ENCODE measurements around the gene HES7. TPM values are rescaled to one million over a fixed set of nuclear protein-coding genes. Genes with fewer than 3 reads are reported as not detected.

Gene HES7
- total RNA-seq, 1 experiment from 2014 or later = 3.1 TPM

GRCh38 chr17:8162997-8163977 is 39.4 kb upstream of the HES7 start:
- DNase-seq (ENCODE audit: low spot score) (peak; percentile 80), ATAC-seq (peak; percentile 69)
- Mint-ChIP-seq H3K9me3 (no peaks in the 10 kb centered on the region), H3K36me3 (peaks cover 8% of the 10 kb centered on the region), H3K4me1 (peaks cover 47% of the 10 kb centered on the region), H3K27ac (peak overlapping the region; percentile 100), H3K27me3 (ENCODE audit: low read depth) (no peaks in the 10 kb centered on the region), H3K4me3 (peak overlapping the region; percentile 89)
- TF ChIP-seq FOXK1 (CRISPR knock-in tag; IDR thresholded peaks at IDR 0.05) = no peak; the same call in 1 of the 2 replicates
- TF ChIP-seq, protein P1, sequence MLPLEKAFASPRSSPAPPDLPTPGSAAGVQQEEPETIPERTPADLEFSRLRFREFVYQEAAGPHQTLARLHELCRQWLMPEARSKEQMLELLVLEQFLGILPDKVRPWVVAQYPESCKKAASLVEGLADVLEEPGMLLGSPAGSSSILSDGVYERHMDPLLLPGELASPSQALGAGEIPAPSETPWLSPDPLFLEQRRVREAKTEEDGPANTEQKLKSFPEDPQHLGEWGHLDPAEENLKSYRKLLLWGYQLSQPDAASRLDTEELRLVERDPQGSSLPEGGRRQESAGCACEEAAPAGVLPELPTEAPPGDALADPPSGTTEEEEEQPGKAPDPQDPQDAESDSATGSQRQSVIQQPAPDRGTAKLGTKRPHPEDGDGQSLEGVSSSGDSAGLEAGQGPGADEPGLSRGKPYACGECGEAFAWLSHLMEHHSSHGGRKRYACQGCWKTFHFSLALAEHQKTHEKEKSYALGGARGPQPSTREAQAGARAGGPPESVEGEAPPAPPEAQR (CRISPR knock-in tag; IDR thresholded peaks at IDR 0.05) = no peak
- TF ChIP-seq, protein P2, sequence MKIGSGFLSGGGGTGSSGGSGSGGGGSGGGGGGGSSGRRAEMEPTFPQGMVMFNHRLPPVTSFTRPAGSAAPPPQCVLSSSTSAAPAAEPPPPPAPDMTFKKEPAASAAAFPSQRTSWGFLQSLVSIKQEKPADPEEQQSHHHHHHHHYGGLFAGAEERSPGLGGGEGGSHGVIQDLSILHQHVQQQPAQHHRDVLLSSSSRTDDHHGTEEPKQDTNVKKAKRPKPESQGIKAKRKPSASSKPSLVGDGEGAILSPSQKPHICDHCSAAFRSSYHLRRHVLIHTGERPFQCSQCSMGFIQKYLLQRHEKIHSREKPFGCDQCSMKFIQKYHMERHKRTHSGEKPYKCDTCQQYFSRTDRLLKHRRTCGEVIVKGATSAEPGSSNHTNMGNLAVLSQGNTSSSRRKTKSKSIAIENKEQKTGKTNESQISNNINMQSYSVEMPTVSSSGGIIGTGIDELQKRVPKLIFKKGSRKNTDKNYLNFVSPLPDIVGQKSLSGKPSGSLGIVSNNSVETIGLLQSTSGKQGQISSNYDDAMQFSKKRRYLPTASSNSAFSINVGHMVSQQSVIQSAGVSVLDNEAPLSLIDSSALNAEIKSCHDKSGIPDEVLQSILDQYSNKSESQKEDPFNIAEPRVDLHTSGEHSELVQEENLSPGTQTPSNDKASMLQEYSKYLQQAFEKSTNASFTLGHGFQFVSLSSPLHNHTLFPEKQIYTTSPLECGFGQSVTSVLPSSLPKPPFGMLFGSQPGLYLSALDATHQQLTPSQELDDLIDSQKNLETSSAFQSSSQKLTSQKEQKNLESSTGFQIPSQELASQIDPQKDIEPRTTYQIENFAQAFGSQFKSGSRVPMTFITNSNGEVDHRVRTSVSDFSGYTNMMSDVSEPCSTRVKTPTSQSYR (CRISPR knock-in tag; IDR thresholded peaks at IDR 0.05) = 0 out of 2 replicates have a peak, but pooled peaks have one; percentile 45
- TF ChIP-seq, protein P3, sequence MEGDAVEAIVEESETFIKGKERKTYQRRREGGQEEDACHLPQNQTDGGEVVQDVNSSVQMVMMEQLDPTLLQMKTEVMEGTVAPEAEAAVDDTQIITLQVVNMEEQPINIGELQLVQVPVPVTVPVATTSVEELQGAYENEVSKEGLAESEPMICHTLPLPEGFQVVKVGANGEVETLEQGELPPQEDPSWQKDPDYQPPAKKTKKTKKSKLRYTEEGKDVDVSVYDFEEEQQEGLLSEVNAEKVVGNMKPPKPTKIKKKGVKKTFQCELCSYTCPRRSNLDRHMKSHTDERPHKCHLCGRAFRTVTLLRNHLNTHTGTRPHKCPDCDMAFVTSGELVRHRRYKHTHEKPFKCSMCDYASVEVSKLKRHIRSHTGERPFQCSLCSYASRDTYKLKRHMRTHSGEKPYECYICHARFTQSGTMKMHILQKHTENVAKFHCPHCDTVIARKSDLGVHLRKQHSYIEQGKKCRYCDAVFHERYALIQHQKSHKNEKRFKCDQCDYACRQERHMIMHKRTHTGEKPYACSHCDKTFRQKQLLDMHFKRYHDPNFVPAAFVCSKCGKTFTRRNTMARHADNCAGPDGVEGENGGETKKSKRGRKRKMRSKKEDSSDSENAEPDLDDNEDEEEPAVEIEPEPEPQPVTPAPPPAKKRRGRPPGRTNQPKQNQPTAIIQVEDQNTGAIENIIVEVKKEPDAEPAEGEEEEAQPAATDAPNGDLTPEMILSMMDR (IDR thresholded peaks at IDR 0.05) = no peak
- TF ChIP-seq MAX (CRISPR knock-in tag; IDR thresholded peaks at IDR 0.05) = peak; percentile 76; the same call in 1 of the 2 replicates
- 0 out of 2 replicates have a peak, but pooled peaks have one; percentile 4 for TF ChIP-seq TP53 (CRISPR knock-in tag; IDR thresholded peaks at IDR 0.05)
- TF ChIP-seq, protein P4, sequence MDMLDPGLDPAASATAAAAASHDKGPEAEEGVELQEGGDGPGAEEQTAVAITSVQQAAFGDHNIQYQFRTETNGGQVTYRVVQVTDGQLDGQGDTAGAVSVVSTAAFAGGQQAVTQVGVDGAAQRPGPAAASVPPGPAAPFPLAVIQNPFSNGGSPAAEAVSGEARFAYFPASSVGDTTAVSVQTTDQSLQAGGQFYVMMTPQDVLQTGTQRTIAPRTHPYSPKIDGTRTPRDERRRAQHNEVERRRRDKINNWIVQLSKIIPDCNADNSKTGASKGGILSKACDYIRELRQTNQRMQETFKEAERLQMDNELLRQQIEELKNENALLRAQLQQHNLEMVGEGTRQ (CRISPR knock-in tag; IDR thresholded peaks at IDR 0.05) = peak; percentile 71
- peak; percentile 53; the same call in 1 of the 2 replicates for TF ChIP-seq EMX1 (CRISPR knock-in tag; IDR thresholded peaks at IDR 0.05)
- TF ChIP-seq NR1H2 (CRISPR knock-in tag; IDR thresholded peaks at IDR 0.05) = no peak
- no peak for TF ChIP-seq PRRX2 (CRISPR knock-in tag; IDR thresholded peaks at IDR 0.05)
- TF ChIP-seq, protein P5, sequence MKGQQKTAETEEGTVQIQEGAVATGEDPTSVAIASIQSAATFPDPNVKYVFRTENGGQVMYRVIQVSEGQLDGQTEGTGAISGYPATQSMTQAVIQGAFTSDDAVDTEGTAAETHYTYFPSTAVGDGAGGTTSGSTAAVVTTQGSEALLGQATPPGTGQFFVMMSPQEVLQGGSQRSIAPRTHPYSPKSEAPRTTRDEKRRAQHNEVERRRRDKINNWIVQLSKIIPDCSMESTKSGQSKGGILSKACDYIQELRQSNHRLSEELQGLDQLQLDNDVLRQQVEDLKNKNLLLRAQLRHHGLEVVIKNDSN (CRISPR knock-in tag; IDR thresholded peaks at IDR 0.05) = peak; percentile 49; the same call in 1 of the 2 replicates
- TF ChIP-seq SMAD3 (CRISPR knock-in tag; IDR thresholded peaks at IDR 0.05; ENCODE audit: borderline replicate concordance) = no peak
- TF ChIP-seq HMGXB4 (CRISPR knock-in tag; IDR thresholded peaks at IDR 0.05) = peak; percentile 3; the same call in 1 of the 2 replicates
- ChIA-PET CTCF (interaction anchor here (0.6 to 1.5 kb wide), 14 partner anchors 9 to 622 kb away, joined by 3 to 10 read pairs (median 4); partner anchors contain the start of gene TMEM107), POLR2A (interaction anchor here (1.0 to 2.1 kb wide), 7 partner anchors 9 to 47 kb away, joined by 3 to 39 read pairs (median 4); partner anchors contain the start of genes AURKB and PER1)
